OCI-LY3 (cell line): Measurements from ENCODE around the gene SLC29A3.

Source experiments
- H2AFZ ChIP-seq: fragments of 200-600, 300-600 bp; shearing (Covaris generic); 2 replicates; pipeline ENCODE4 v1.6.0; 2014; ENCODE audit warnings: antibody characterized with exemption, low read depth, low read length
- H3K27ac ChIP-seq: fragments of 200-600, 300-600 bp; sonication (generic); 2 replicates; pipeline ENCODE4 v1.5.1; 2014; ENCODE audit warnings: mild to moderate bottlenecking, low read length, moderate library complexity, mixed read lengths
- H3K27me3 ChIP-seq: fragments of 200-600, 300-600 bp; sonication (generic); 2 replicates; pipeline ENCODE4 v1.6.1; 2014; ENCODE audit warnings: low read depth, low read length, mixed read lengths
- H3K36me3 ChIP-seq: fragments of 200-600, 300-600 bp; sonication (generic); replicated peaks from 2 replicates; pipeline ENCODE3; 2014; ENCODE audit warnings: low read depth, low read length, mixed read lengths
- H3K4me1 ChIP-seq: fragments of 300-600, 200-600 bp; sonication (generic); 2 replicates; pipeline ENCODE4 v1.6.1; 2014; ENCODE audit warnings: low read length, mixed read lengths
- H3K4me2 ChIP-seq: fragments of 200-600, 300-600 bp; sonication (generic); 2 replicates; pipeline ENCODE4 v1.6.1; 2014; ENCODE audit warnings: low read length, mixed read lengths
- H3K4me3 ChIP-seq: fragments of 300-600, 200-600 bp; sonication (generic); 2 replicates; pipeline ENCODE4 v1.5.1; 2014; ENCODE audit warnings: antibody characterized with exemption, mild to moderate bottlenecking, low read length, moderate library complexity
- H3K79me2 ChIP-seq: fragments of 300-600, 200-600 bp; shearing (Covaris generic); 2 replicates; pipeline ENCODE4 v1.6.1; 2014; ENCODE audit warnings: mild to moderate bottlenecking, low read length, mixed read lengths
- H3K9ac ChIP-seq: fragments of 300-600, 200-600 bp; shearing (Covaris generic); 2 replicates; pipeline ENCODE4 v1.6.0; 2014; ENCODE audit warnings: mild to moderate bottlenecking, low read length, moderate library complexity
- H3K9me3 ChIP-seq: fragments of 200-600, 300-600 bp; shearing (Covaris generic); 2 replicates; pipeline ENCODE4 v1.6.1; 2014; ENCODE audit warnings: low read length, mixed read lengths; ENCODE audit not compliant: insufficient read depth
- H4K20me1 ChIP-seq: fragments of 200-600, 300-600 bp; sonication (generic); 2 replicates; pipeline ENCODE4 v1.6.1; 2016; ENCODE audit warnings: low read length, mixed read lengths; ENCODE audit not compliant: insufficient read depth
- EZH2phosphoT487 ChIP-seq: fragments of 200-600 bp; shearing (Covaris generic); IDR thresholded peaks from 2 replicates; pipeline ENCODE4 v1.6.1; 2018; ENCODE audit warnings: antibody characterized with exemption, mixed run types, low read depth
- TF ChIP-seq, protein P1 (sequence below): fragments of 200-600, 300-600 bp; sonication (generic); IDR thresholded peaks from 2 replicates; pipeline ENCODE4 v1.5.1; 2014; ENCODE audit warnings: antibody characterized with exemption, low read length, low read depth

Gene SLC29A3

DNA sequence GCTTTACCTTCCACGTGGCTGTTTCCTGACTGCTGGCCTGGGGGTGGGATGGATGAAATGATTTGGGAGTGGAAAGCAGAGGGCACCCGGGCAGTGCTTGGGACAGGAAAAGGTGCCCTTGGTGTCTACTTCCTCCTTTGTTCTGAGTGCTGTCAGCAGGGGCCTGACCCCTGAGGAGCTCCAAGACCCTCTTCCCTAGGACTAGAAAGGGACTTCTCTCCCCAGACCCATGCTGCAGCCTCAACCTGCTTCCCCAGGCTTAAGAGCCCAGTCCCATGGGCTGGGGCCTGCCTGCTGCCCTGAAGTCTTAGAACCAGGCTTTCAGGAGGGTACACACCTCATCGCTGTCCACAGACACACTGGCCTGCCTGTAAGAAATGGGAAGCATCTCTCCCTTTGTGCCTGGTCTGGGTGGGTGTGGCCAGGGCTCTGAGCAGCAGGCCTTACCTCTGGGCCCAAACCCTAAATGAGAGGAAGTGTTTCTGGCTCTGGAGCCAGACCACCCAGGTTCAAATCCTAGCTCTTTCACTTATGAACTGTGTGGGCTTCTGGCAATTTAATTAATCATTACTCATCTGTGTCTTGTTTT, 90.6 kb downstream of the SLC29A3 start:
- no peak for TF ChIP-seq EZH2phosphoT487
- TF ChIP-seq, protein P1, sequence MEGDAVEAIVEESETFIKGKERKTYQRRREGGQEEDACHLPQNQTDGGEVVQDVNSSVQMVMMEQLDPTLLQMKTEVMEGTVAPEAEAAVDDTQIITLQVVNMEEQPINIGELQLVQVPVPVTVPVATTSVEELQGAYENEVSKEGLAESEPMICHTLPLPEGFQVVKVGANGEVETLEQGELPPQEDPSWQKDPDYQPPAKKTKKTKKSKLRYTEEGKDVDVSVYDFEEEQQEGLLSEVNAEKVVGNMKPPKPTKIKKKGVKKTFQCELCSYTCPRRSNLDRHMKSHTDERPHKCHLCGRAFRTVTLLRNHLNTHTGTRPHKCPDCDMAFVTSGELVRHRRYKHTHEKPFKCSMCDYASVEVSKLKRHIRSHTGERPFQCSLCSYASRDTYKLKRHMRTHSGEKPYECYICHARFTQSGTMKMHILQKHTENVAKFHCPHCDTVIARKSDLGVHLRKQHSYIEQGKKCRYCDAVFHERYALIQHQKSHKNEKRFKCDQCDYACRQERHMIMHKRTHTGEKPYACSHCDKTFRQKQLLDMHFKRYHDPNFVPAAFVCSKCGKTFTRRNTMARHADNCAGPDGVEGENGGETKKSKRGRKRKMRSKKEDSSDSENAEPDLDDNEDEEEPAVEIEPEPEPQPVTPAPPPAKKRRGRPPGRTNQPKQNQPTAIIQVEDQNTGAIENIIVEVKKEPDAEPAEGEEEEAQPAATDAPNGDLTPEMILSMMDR, result no peak
- Histone ChIP-seq H3K9ac (no peak overlapping the region), H3K79me2 (no peaks in the 10 kb centered on the region), H4K20me1 (no peaks in the 10 kb centered on the region), H3K36me3 (no peaks in the 10 kb centered on the region), H2AFZ (no peak overlapping the region), H3K4me2 (no peak overlapping the region), H3K4me3 (no peak overlapping the region), H3K4me1 (no peaks in the 10 kb centered on the region), H3K27ac (no peak overlapping the region), H3K27me3 (no peaks in the 10 kb centered on the region), H3K9me3 (no peaks in the 10 kb centered on the region)
